ENCODE data around the gene GDF15.

GRCh38 chr19:18373892-18374629, 11.9 kb upstream of the GDF15 start:
- no peak for TF ChIP-seq CTCF (conservative IDR thresholded peaks at IDR 0.05; ENCODE audit: low read length)
- no peak for TF ChIP-seq EZH2phosphoT487 (IDR thresholded peaks at IDR 0.05; ENCODE audit: borderline replicate concordance, low read depth, low read length)

All from OCI-LY7 (cell line).